Gastroesophageal sphincter (tissue), 3 donors: ENCODE results near the gene PDE12.

Experiments
- POLR2A ChIP-seq, 2 donors: fragments of 450-650 bp; IDR thresholded peaks; one replicate each; pipeline ENCODE4 v1.6.1; 2017; ENCODE audit warnings: antibody characterized with exemption in 2 of 2, mild to moderate bottlenecking in 2 of 2, moderate library complexity in 1 of 2
- TF ChIP-seq, protein P1 (sequence below), 4 experiments: fragments of 200-600 bp in 2 of 4; fragments of 450-650 bp in 2 of 4; sonication (generic) in 1 of 4; IDR thresholded peaks; one replicate each; pipeline ENCODE4 v1.5.1; 2017 to 2019; ENCODE audit warnings: antibody characterized with exemption in 4 of 4, mild to moderate bottlenecking in 2 of 4, moderate library complexity in 2 of 4

DNA sequence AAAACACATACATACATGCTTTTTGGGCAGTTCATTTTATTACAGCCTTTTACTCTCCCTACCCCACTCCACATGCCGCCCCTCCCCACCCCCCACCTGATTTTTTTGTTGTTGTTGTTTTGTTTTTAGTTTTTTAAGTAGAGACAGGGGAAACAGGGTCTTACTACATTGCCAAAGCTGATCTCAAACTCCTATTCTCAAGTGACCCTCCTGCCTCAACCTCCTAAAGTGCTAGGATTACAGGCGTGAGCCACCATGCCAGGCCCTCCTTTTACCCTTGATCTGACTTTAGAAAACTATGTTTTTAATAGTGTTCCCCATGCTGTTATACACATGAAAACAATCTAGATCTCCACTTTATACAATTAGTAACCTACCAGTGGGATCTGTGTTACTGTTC lies 14.8 kb downstream of the PDE12 start:
- TF ChIP-seq, protein P1, sequence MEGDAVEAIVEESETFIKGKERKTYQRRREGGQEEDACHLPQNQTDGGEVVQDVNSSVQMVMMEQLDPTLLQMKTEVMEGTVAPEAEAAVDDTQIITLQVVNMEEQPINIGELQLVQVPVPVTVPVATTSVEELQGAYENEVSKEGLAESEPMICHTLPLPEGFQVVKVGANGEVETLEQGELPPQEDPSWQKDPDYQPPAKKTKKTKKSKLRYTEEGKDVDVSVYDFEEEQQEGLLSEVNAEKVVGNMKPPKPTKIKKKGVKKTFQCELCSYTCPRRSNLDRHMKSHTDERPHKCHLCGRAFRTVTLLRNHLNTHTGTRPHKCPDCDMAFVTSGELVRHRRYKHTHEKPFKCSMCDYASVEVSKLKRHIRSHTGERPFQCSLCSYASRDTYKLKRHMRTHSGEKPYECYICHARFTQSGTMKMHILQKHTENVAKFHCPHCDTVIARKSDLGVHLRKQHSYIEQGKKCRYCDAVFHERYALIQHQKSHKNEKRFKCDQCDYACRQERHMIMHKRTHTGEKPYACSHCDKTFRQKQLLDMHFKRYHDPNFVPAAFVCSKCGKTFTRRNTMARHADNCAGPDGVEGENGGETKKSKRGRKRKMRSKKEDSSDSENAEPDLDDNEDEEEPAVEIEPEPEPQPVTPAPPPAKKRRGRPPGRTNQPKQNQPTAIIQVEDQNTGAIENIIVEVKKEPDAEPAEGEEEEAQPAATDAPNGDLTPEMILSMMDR (IDR thresholded peaks at IDR 0.05) = no peak
- no peak for TF ChIP-seq POLR2A (IDR thresholded peaks at IDR 0.05)
